HFFc6 (cell line): ENCODE results near the gene GABRG3. TPM values are rescaled to one million over a fixed set of nuclear protein-coding genes. Genes with fewer than 3 reads are reported as not detected.
"Not testable (repeated sequence)": the region's sequence is repeated elsewhere in the genome, so short reads cannot be mapped to it uniquely, and the experiment has no call there.

Source experiments
- DNase-seq: peaks from one replicate; pipeline ENCODE4 v3.0.0-alpha.2; 2018
- H3K27ac Mint-ChIP-seq: 2 replicates; pipeline ENCODE4 v1.8.0; 2020; ENCODE audit warnings: mild to moderate bottlenecking, mixed read lengths
- H3K27me3 Mint-ChIP-seq: 2 replicates; pipeline ENCODE4 v1.8.0; 2021; ENCODE audit warnings: mild to moderate bottlenecking, moderate library complexity, mixed read lengths; ENCODE audit not compliant: insufficient read depth
- H3K36me3 Mint-ChIP-seq: 2 replicates; pipeline ENCODE4 v1.8.0; 2021; ENCODE audit warnings: low read depth, mixed read lengths
- H3K4me1 Mint-ChIP-seq: 2 replicates; pipeline ENCODE4 v1.8.0; 2020; ENCODE audit warnings: low read depth, mixed read lengths
- H3K4me3 Mint-ChIP-seq: 2 replicates; pipeline ENCODE4 v1.8.0; 2020; ENCODE audit warnings: mild to moderate bottlenecking, moderate library complexity, mixed read lengths
- H3K9me3 Mint-ChIP-seq: 2 replicates; pipeline ENCODE4 v1.8.0; 2020; ENCODE audit warnings: mild to moderate bottlenecking, mixed read lengths
- CTCF ChIP-seq: fragments of 200-600 bp; sonication (generic); IDR thresholded peaks from 2 replicates; pipeline ENCODE4 v1.5.0; 2021; ENCODE audit warnings: antibody characterized with exemption, mild to moderate bottlenecking
- total RNA-seq, 6 experiments: library from RNA; stranded (reverse); fragmentation: NEBNext Ultra II Directional; extraction: Animal tissue kit (Norgen Biotek cat#: 25700); gene quantifications; 2 replicates in 1 of 6; 3 replicates in 5 of 6; pipeline ENCODE4 v1.2.3, GENCODE V29; 2021

Gene GABRG3
- total RNA-seq, 6 experiments from 2014 or later = not detected

- no peak for DNase-seq
- no peaks in the 10 kb centered on the region for H3K4me1 Mint-ChIP-seq
- peak; percentile 31 for TF ChIP-seq CTCF
- peaks cover 2% of the 10 kb centered on the region; the same call in 1 of the 2 replicates for H3K27me3 Mint-ChIP-seq
- no peak overlapping the region for H3K4me3 Mint-ChIP-seq
- H3K9me3 Mint-ChIP-seq = peaks cover 32% of the 10 kb centered on the region
- H3K36me3 Mint-ChIP-seq = peaks cover 5% of the 10 kb centered on the region; the same call in 1 of the 2 replicates
- H3K27ac Mint-ChIP-seq = no peak overlapping the region
Observed at GRCh38 chr15:26983822-26984221, 12.8 kb downstream of the GABRG3 start.

GRCh38 chr15:26985050-26985449 is 14.1 kb downstream of the GABRG3 start:
- Mint-ChIP-seq H3K27ac (no peak overlapping the region), H3K36me3 (peaks cover 5% of the 10 kb centered on the region; the same call in 1 of the 2 replicates), H3K27me3 (peaks cover 2% of the 10 kb centered on the region; the same call in 1 of the 2 replicates), H3K9me3 (peaks cover 38% of the 10 kb centered on the region), H3K4me1 (no peaks in the 10 kb centered on the region), H3K4me3 (no peak overlapping the region)
- no peak for TF ChIP-seq CTCF
- no peak for DNase-seq

DNA sequence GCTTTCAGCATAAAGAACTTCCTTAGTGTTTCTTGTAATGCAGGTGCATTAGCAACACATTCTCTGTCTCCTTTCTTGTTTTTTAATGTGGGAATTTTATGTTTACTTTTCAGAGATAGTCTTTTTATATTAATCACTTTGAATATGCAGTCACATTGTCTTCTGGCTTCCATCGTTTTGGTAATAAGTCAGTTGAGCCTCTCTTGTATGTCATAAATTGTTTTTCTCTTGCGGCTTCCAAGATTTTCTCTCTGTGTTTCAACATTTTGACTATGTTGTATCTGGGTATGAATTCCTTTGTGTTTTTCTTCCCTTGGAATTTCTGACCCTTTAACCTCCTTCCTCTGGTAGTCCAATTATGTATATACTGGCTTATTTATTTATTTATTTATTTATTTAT is 25.3 kb downstream of the GABRG3 start:
- Mint-ChIP-seq H3K4me1 (no peaks in the 10 kb centered on the region), H3K9me3 (peaks cover 43% of the 10 kb centered on the region), H3K4me3 (no peak overlapping the region), H3K27ac (no peak overlapping the region), H3K36me3 (peaks cover 7% of the 10 kb centered on the region), H3K27me3 (no peaks in the 10 kb centered on the region)
- DNase-seq = no peak
- no peak for TF ChIP-seq CTCF

DNA sequence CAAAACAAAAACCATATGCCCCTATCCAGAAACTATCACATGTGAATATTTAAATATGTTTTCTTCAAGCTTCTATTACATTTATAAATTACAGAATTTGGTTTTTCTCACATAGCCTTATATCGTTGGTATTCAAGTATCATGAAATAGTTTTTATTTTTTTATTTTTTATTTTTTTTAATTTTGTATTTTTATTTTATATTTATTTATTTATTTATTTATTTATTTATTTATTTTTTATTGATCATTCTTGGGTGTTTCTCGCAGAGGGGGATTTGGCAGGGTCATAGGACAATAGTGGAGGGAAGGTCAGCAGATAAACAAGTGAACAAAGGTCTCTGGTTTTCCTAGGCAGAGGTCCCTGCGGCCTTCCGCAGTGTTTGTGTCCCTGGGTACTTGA is 32.0 kb downstream of the GABRG3 start:
- H3K4me3 Mint-ChIP-seq, H3K27ac Mint-ChIP-seq, H3K27me3 Mint-ChIP-seq, DNase-seq, H3K36me3 Mint-ChIP-seq, H3K4me1 Mint-ChIP-seq: not testable (repeated sequence)
- H3K9me3 Mint-ChIP-seq = peaks cover 40% of the 10 kb centered on the region

DNA sequence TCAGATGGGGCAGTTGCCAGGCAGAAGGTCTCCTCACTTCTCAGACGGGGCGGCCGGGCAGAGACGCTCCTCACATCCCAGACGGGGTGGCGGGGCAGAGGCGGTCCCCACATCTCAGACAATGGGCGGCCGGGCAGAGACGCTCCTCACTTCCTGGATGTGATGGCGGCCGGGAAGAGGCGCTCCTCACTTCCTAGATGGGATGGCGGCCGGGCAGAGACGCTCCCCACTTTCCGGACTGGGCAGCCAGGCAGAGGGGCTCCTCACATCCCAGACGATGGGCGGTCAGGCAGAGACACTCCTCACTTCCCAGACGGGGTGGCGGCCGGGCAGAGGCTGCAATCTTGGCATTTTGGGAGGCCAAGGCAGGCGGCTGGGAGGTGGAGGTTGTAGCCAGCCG is 33.2 kb downstream of the GABRG3 start:
- not testable (repeated sequence) for H3K27ac Mint-ChIP-seq, H3K27me3 Mint-ChIP-seq, H3K4me3 Mint-ChIP-seq, H3K4me1 Mint-ChIP-seq, DNase-seq, H3K36me3 Mint-ChIP-seq
- H3K9me3 Mint-ChIP-seq = peaks cover 39% of the 10 kb centered on the region

DNA sequence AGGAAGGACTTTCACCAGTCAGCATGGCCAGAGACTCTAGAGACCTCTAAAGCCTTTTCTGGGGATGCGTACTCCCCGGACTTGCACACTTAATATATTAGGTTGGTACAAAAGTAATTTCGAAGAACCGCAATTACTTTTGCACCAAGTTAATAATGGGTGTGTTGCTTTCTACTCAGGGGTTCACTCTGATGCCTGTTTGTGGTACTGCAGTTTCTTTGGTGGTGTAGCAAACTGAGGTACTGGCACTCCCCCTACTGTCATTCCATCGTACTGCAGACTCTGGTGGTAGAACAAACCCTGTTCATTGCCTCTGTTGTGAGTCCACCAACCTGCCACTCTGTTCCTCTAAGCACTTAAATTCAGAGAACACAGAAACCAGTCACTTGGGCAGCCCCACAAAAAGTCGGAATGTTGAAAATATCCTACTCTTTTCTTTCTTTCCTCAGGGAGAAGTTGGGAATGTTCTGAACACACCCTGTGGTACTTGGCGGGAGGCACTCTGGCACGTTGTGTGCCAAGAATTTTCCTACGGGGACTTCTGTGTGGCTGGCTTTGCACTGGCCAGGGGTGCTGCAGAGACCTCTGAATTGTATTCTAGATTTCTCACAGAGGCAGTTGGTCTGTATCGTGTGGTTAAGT is 46.3 kb downstream of the GABRG3 start:
- Mint-ChIP-seq H3K27me3 (no peaks in the 10 kb centered on the region), H3K4me3 (no peak overlapping the region), H3K4me1 (no peaks in the 10 kb centered on the region), H3K9me3 (peaks cover 21% of the 10 kb centered on the region), H3K36me3 (no peaks in the 10 kb centered on the region), H3K27ac (no peak overlapping the region)
- TF ChIP-seq CTCF = peak; percentile 84
- DNase-seq = peak; percentile 59
